Calu3 (cell line): ENCODE data around the gene GRAMD2A. TPM values are rescaled to one million over a fixed set of nuclear protein-coding genes. Genes with fewer than 3 reads are reported as not detected.

Source experiments
- BruUV-seq: library from RNA; stranded (reverse); fragments of 400-500 nt; replicated peaks from 2 replicates; lab custom pipeline; 2021; lab: Mats Ljungman, UMichigan
- CTCF ChIA-PET: fragments of 300-600 bp; sonication (Branson Sonifier 250); formaldehyde crosslinking; loops from one replicate; lab custom pipeline; 2022; ENCODE audit warnings: antibody characterized with exemption; lab: Charles Lee
- DNase-seq: peaks from one replicate; pipeline ENCODE4 v3.0.0; 2022
- H3K27ac Mint-ChIP-seq: one replicate; pipeline ENCODE4 v1.8.0; 2022; ENCODE audit warnings: mixed read lengths; ENCODE audit not compliant: unreplicated experiment
- H3K27me3 Mint-ChIP-seq: one replicate; pipeline ENCODE4 v1.8.0; 2022; ENCODE audit warnings: mixed read lengths; ENCODE audit not compliant: unreplicated experiment
- H3K36me3 Mint-ChIP-seq: one replicate; pipeline ENCODE4 v1.8.0; 2022; ENCODE audit warnings: mild to moderate bottlenecking, moderate library complexity, mixed read lengths; ENCODE audit not compliant: insufficient read depth, unreplicated experiment
- H3K4me1 Mint-ChIP-seq: one replicate; pipeline ENCODE4 v1.8.0; 2022; ENCODE audit warnings: mild to moderate bottlenecking, low read depth, mixed read lengths; ENCODE audit not compliant: unreplicated experiment
- H3K4me3 Mint-ChIP-seq: one replicate; pipeline ENCODE4 v1.8.0; 2022; ENCODE audit warnings: mild to moderate bottlenecking, low read depth, moderate library complexity, mixed read lengths; ENCODE audit not compliant: unreplicated experiment
- H3K9me3 Mint-ChIP-seq: one replicate; pipeline ENCODE4 v1.8.0; 2022; ENCODE audit warnings: low read depth, mixed read lengths; ENCODE audit not compliant: unreplicated experiment
- CTCF ChIP-seq: fragments of 200-600 bp; IDR thresholded peaks from one replicate; pipeline ENCODE4 v1.8.0; 2022; ENCODE audit warnings: antibody characterized with exemption; ENCODE audit not compliant: unreplicated experiment
- intact Hi-C: fragments of 100-400 bp; cut with micrococcal nuclease; formaldehyde crosslinking; loops from one replicate; pipeline ENCODE4 v1.10.0; 2022; ENCODE audit not compliant: unreplicated experiment
- total RNA-seq: library from RNA; stranded (reverse); gene quantifications from 2 replicates; pipeline ENCODE4 v1.2.3, GENCODE V29; 2022

GRAMD2A gene
- total RNA-seq, 1 experiment from 2014 or later, result 2.2 TPM

DNA sequence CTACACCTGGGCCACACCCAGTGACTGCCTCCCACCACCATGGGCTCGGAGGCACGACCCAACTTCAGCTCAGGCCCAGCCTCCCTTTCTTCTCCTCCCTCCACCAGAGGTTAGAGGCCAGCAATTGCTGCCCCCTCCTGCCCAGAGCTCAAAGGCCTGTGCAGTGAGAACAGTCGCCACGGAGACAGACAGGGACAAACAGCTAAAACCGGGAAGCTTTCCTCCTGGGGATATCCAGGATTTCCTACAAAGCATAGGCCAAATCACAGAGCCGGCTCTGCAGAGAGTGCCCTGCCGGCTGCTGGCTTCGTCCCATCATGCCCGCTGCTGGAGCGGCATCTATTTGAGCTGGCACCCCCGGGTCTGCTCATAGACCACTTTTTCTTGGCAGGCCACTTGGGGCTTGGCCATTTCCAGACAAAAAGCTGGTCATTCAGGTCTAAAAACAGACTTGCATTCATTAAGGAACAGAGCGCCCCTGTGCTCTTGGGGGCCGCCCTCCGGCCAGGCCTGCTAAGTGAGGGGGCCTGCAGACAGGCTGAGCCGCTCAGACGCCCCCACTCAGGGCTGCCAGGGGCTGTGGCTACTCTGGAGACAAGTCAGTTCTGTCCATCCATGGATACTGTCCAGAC lies 17.5 kb downstream of the GRAMD2A start:
- peaks cover 4% of the 10 kb centered on the region for H3K4me1 Mint-ChIP-seq
- CTCF ChIA-PET, result no interaction called here
- BruUV-seq, result no TSS peak
- no peak overlapping the region for H3K4me3 Mint-ChIP-seq
- no peak for TF ChIP-seq CTCF
- DNase-seq, result no peak
- H3K9me3 Mint-ChIP-seq, result no peaks in the 10 kb centered on the region
- H3K27ac Mint-ChIP-seq, result no peak overlapping the region
- peaks cover 14% of the 10 kb centered on the region for H3K27me3 Mint-ChIP-seq
- H3K36me3 Mint-ChIP-seq, result no peaks in the 10 kb centered on the region
- intact Hi-C loops, result no loop called here

DNA sequence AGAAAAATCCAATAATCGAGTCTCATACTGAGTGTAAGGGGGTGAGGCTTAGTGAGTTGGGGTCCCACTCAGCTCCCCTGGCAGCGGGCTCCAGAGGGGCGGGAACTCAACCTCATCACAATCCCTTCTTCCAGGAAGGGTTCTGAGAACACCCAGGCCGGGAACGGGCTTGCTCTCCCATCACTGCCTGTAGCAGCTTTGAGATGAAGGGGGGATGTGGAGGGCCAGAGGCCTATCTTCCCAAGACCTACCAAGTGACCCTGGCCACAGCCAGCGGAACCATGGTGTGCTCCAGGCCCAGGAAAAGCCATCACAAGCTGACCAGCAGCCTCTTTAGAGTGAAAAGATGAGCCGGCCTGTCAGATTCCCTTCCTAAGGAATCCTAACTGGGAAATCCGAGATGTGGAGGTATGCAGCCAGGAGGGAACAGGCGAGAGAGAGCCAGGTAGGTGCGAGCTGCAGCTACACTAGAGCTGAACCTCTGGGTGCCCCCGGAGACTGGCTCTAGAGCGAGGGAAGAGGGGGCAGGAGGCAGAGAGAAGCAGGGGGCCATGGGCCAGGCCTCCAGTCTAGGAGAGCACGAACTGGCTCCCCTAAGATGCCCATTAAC lies 18.5 kb downstream of the GRAMD2A start:
- CTCF ChIA-PET, result no interaction called here
- TF ChIP-seq CTCF, result no peak
- no peak for DNase-seq
- H3K27ac Mint-ChIP-seq, result no peak overlapping the region
- intact Hi-C loops, result no loop called here
- peaks cover 23% of the 10 kb centered on the region for H3K27me3 Mint-ChIP-seq
- H3K36me3 Mint-ChIP-seq, result no peaks in the 10 kb centered on the region
- no peaks in the 10 kb centered on the region for H3K9me3 Mint-ChIP-seq
- H3K4me1 Mint-ChIP-seq, result peaks cover 7% of the 10 kb centered on the region
- BruUV-seq, result no TSS peak
- no peak overlapping the region for H3K4me3 Mint-ChIP-seq

DNA sequence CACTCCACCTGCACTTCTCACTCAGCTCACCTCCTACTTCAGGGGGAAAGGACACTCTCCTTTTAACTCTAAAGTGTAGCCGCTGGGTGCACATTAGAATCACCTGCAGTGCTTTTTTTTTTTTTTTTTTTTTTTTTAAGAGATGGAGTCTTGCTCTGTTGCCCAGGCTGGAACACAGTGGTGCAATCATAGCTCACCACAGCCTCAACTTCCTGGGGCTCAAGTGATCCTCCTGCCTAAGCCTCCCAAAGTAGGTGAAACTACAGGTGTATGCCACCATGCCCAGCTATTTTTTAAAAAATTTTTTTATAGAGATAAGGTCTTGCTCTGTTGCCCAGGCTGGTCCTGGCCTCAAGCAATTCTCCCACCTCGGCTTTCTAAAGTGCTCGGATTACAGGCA lies 20.8 kb downstream of the GRAMD2A start:
- no peak overlapping the region for H3K27ac Mint-ChIP-seq
- TF ChIP-seq CTCF, result no peak
- BruUV-seq, result no TSS peak
- DNase-seq, result no peak
- no peak overlapping the region for H3K4me3 Mint-ChIP-seq
- H3K4me1 Mint-ChIP-seq, result peaks cover 7% of the 10 kb centered on the region
- H3K36me3 Mint-ChIP-seq, result no peaks in the 10 kb centered on the region
- CTCF ChIA-PET, result interaction anchor here (0.6 to 1.6 kb wide), 3 partner anchors 10 to 712 kb away, joined by 3 to 5 read pairs (median 5); no protein-coding TSS in a partner anchor
- no peaks in the 10 kb centered on the region for H3K9me3 Mint-ChIP-seq
- intact Hi-C loops, result no loop called here
- peaks cover 26% of the 10 kb centered on the region for H3K27me3 Mint-ChIP-seq

DNA sequence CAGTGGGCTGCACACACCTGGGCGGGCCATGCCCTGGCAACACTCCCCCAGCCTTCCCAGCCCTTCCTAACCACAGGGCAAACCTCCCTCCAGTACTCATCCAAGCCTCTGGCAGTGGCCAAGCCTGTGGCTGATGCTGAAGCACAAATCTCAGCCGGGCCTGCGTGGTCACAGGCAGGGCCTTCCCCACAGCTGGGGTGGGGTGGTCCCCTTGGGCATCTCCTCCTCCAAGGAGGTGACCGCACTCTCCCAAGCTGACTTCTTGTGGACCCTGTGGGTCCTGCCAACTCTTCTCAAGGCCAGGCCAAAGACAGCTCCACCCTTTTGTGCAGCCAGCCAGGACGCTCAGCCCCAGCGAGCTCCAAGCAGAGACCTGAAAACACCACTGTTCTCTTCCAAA lies 21.4 kb downstream of the GRAMD2A start:
- TF ChIP-seq CTCF, result no peak
- Mint-ChIP-seq H3K4me1 (peaks cover 7% of the 10 kb centered on the region), H3K27me3 (peaks cover 26% of the 10 kb centered on the region), H3K4me3 (no peak overlapping the region), H3K27ac (no peak overlapping the region), H3K36me3 (no peaks in the 10 kb centered on the region), H3K9me3 (no peaks in the 10 kb centered on the region)
- no TSS peak for BruUV-seq
- CTCF ChIA-PET, result interaction anchor here (0.7 to 1.6 kb wide), 2 partner anchors 10 to 43 kb away, joined by 5 read pairs; no protein-coding TSS in a partner anchor
- DNase-seq, result no peak
- intact Hi-C loops, result no loop called here
